Skeletal muscle tissue (tissue), 4 donors: Measurements from ENCODE around the gene EIF5AL1. TPM values are rescaled to one million over a fixed set of nuclear protein-coding genes. Genes with fewer than 3 reads are reported as not detected.
"Not testable (repeated sequence)": the region's sequence is repeated elsewhere in the genome, so short reads cannot be mapped to it uniquely, and the experiment has no call there.

Source experiments
- H3K27ac ChIP-seq: one replicate; pipeline ENCODE4 v1.7.0; 2013; ENCODE audit warnings: mild to moderate bottlenecking, low read depth, low read length, inconsistent platforms
- H3K27me3 ChIP-seq, 3 donors: one replicate each; pipeline ENCODE4 v1.7.0; 2013; ENCODE audit warnings: low read length in 3 of 3; ENCODE audit not compliant: control insufficient read depth in 3 of 3, insufficient read depth in 3 of 3
- H3K36me3 ChIP-seq, 3 donors: one replicate each; pipeline ENCODE4 v1.7.0; 2013; ENCODE audit warnings: low read length in 3 of 3; ENCODE audit not compliant: control insufficient read depth in 3 of 3, insufficient read depth in 3 of 3
- H3K4me1 ChIP-seq, 3 donors: one replicate each; pipeline ENCODE4 v1.7.0; 2013; ENCODE audit warnings: low read length in 3 of 3, mild to moderate bottlenecking in 3 of 3; ENCODE audit not compliant: control insufficient read depth in 3 of 3, insufficient read depth in 3 of 3
- H3K4me3 ChIP-seq, 3 donors: one replicate each; pipeline ENCODE4 v1.7.0; 2013; ENCODE audit warnings: low read length in 3 of 3
- H3K9ac ChIP-seq, 3 donors: one replicate each; pipeline ENCODE4 v1.7.0; 2013; ENCODE audit warnings: low read length in 3 of 3, mild to moderate bottlenecking in 3 of 3, moderate library complexity in 2 of 3, low read depth in 1 of 3
- H3K9me3 ChIP-seq, 3 donors: one replicate each; pipeline ENCODE4 v1.7.0; 2013; ENCODE audit warnings: low read length in 3 of 3; ENCODE audit not compliant: control insufficient read depth in 3 of 3
- total RNA-seq: library from RNA; depleted of rRNA; stranded (reverse); fragments of >200 nt; gene quantifications from one replicate; pipeline ENCODE4 v1.2.3, GENCODE V29; 2014
- donor health status: Osteomylitis.

The EIF5AL1 gene
- total RNA-seq, 1 donor from 2014 or later = under 0.01 TPM

DNA sequence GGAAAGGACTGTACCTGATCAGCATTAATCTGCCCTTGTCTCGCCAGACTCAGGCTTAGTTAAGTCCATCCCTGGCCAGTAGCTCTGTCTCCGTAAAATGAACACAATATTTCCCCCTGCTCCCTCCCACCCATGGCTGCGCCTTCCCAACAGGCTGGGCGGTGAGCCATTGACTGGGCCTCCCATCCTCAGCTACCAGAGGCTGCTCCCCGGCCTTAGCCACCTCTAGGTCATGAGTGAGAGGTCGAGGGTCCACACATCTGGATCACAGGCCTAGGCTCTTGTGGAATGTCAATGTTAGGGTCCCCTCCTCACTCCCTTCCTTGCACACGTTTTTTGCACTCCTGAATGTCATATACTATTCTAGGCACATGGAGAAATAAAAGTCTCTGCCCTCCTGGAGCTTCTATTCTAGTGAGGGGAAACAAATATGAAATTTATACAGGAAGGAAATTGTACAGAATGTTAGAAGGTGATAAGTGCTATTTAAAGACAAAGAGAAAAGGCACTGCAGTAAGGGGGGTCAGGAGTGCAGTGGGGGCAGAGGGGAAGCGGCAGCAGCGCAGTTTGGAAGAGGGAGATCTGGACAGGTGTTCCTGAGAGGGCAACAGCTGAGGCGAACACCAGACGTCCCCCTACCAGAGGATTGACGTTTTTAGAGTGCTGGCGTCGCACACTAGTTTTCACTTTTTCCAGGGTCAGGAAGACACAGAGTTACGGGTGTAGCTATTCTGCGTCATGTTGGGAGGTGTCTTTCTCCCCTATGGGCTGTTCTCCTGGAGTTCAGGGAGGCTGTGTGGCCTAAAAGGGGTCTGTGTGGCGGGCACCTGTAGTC is 17.2 kb upstream of the EIF5AL1 start:
- no peaks in the 10 kb centered on the region for H3K36me3 ChIP-seq
- no peak overlapping the region for H3K9ac ChIP-seq
- no peak overlapping the region for H3K4me3 ChIP-seq
- no peak overlapping the region for H3K27ac ChIP-seq
- peaks cover 0 to 8% (median 3%) of the 10 kb centered on the region in 3 donors for H3K27me3 ChIP-seq
- H3K9me3 ChIP-seq = no peaks in the 10 kb centered on the region
- H3K4me1 ChIP-seq = peaks cover 2 to 17% (median 14%) of the 10 kb centered on the region in 3 donors

DNA sequence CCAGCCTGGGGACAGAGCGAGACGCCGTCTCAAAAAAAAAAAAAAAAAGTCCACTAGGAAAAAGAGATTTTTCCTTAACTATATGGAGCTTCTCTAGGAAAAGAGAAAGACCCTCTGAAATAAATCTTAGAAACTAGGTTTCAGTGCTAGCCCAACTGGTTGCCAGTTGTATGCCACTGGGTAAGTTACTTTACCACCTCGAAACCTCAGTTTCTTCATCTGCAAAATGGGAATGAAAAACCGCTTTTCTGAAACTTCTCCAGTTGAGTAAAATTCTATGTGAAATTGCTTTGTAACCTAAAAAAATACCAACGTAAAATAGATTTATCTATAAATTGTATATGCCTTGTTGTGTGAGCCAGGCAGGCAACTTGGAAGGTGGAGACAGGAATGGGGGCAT is 16.5 kb upstream of the EIF5AL1 start:
- Histone ChIP-seq H3K4me3 (no peak overlapping the region), H3K4me1 (peaks cover 0 to 13% (median 7%) of the 10 kb centered on the region in 3 donors)

DNA sequence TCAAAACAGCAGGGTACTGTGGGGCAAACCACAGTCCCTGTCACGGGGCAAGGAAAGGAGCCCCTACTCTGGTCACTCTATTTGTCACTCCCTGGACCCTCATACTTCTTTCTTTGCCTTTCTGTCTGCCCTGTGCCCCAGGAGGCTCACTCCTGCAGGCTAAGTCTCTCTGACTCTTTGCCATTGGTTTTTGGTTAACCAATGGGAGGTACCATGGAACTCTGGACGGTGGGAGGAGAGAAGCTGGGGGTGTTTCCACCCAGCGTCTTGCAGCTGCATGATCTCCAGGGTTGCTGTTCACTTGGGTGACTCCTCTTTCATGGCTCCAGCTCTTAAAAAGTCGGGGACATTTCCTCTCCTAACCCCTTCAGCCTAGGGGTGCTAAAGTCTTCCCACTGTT is 15.4 kb upstream of the EIF5AL1 start:
- Histone ChIP-seq H3K9ac (no peak overlapping the region), H3K27me3 (peaks cover 0 to 8% (median 3%) of the 10 kb centered on the region in 3 donors), H3K9me3 (no peaks in the 10 kb centered on the region), H3K4me3 (no peak overlapping the region), H3K27ac (no peak overlapping the region), H3K36me3 (no peaks in the 10 kb centered on the region), H3K4me1 (peaks cover 0 to 7% (median 0%) of the 10 kb centered on the region in 3 donors)

More for the DNA sequence above, 16.5 kb upstream of the EIF5AL1 start:
- Histone ChIP-seq H3K9ac (no peak overlapping the region), H3K27ac (no peak overlapping the region), H3K27me3 (peaks cover 0 to 8% (median 3%) of the 10 kb centered on the region in 3 donors), H3K36me3 (no peaks in the 10 kb centered on the region), H3K9me3 (no peaks in the 10 kb centered on the region)

DNA sequence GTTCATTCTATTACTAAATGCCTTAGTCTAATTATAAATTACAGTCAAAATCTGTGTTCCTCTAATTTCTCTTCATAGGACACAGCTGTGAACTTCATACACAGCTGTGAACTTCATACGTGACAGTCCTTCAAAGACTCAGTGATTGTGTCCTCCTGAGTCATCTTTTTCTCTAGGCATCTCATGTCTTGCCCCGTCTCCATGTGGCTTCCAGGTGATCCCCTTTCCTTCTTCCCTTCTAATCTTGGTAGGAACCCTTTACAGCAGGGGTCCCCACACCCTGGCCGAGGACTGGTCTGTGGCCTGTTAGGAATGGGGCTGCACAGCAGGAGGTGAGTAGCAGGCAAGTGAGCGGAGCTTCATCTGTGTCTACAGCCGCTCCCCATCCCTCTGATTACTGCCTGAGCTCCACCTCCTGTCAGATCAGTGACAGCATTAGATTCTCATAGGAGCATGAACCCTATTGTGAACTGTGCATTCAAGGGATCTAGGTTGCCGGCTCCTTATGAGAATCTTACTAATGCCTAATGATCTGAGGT is 14.0 kb upstream of the EIF5AL1 start:
- Histone ChIP-seq H3K27ac (no peak overlapping the region), H3K36me3 (no peaks in the 10 kb centered on the region), H3K4me1 (no peaks in the 10 kb centered on the region), H3K9ac (no peak overlapping the region), H3K4me3 (no peak overlapping the region), H3K27me3 (peaks cover 0 to 8% (median 3%) of the 10 kb centered on the region in 3 donors), H3K9me3 (no peaks in the 10 kb centered on the region)

DNA sequence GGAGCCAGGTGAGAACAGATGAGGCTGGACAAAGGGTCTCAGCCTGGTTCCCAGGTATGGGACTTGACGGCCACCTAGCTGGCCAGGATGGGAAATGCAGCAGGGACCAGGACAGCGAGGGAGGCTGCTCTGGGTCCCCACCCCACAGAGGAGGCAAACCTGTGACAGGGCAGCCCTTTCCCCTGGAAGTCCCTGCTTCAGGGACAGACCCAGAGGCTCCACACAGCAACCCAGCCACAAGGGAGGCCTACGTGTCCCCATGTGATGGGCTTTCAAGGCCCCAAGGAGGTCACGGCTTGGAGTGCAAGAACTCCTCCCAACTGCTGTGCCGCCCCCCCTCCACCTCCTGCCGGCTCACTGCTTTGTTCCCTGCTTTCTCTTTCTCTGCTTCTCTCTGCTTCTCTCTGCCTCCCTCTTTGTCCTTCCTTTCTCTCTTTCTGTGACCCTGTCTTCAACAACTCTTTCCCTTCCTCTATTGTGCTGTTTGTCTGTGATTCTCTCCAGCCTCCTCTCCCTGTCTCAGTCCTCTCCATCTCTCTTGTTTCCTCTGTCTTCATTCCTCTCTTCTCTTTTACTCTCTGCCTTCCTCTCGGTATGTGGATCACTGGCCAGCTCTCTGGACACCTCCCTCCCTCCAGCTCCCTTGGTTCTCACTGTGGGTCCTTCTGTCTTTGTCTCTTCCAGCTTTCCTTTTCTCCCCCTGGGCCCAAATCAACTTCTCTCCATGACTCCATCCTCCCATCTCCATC is 9.6 kb upstream of the EIF5AL1 start:
- H3K9ac ChIP-seq = no peak overlapping the region
- H3K27me3 ChIP-seq = peaks cover 0 to 3% (median 0%) of the 10 kb centered on the region in 3 donors
- no peak overlapping the region for H3K27ac ChIP-seq
- no peak overlapping the region for H3K4me3 ChIP-seq
- no peaks in the 10 kb centered on the region for H3K36me3 ChIP-seq
- H3K4me1 ChIP-seq = no peaks in the 10 kb centered on the region
- H3K9me3 ChIP-seq = no peaks in the 10 kb centered on the region

DNA sequence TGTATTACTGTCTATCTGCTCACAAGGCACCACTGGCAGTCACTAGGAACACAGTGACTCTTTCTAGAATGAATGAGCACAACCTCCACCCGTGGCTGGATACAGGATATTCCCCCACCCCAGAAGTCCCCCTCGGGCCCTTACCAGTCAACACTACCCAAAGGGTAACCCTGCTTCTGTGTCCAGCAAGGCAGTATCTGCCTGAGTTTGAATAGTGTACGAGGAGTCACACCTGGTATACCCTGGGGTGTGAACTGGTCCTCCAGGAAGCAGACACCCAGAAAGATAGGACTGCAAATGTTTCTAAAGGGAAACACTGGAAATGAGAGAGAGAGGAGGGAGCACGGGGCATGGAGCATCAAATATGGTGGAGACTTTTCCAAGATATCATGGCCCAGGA is 8.5 kb upstream of the EIF5AL1 start:
- not testable (repeated sequence) for H3K36me3 ChIP-seq, H3K27ac ChIP-seq, H3K9me3 ChIP-seq, H3K4me1 ChIP-seq, H3K27me3 ChIP-seq, H3K9ac ChIP-seq, H3K4me3 ChIP-seq

DNA sequence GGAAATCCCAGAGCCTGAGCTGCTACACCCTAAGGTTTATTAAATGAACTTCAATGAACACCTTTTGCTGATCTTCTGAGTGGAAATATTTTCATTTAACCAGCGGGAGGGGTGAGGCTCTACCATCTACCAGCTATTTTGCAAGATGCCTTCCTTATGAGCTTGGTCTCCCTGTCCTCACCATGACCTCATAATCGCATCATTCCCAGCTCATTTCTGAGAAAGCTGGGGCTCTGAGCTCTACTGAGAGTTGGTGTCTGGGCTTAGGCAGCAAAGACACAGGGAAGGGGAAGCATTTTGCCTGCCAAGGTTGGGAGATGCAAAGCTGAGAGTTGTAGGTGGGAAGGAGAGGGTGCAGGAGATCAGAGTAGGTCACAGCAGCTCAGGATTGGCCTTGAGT is 7.8 kb upstream of the EIF5AL1 start:
- not testable (repeated sequence) for H3K27ac ChIP-seq, H3K4me3 ChIP-seq, H3K27me3 ChIP-seq, H3K36me3 ChIP-seq, H3K9me3 ChIP-seq, H3K9ac ChIP-seq, H3K4me1 ChIP-seq

DNA sequence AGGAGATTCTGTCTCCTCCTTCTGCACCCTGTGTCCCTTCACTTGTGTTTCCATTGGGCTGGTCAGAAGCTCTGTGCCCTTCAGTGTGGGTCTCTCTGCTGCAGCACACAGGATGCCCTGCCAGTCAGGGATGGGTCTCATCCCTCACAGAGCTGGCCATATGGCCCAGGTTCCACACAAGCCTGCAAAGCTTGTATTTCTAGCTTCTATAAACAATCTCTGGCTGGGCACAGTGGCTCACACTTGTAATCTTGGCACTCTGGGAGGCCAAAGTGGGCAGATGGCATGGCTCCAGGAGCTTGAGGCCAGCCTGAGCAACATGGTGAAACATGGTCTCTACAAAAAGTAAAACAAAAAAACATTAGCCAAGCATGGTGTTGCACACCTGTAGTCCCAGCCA is 7.0 kb upstream of the EIF5AL1 start:
- H3K36me3 ChIP-seq, H3K4me1 ChIP-seq, H3K9ac ChIP-seq, H3K27me3 ChIP-seq, H3K27ac ChIP-seq, H3K9me3 ChIP-seq, H3K4me3 ChIP-seq: not testable (repeated sequence)

DNA sequence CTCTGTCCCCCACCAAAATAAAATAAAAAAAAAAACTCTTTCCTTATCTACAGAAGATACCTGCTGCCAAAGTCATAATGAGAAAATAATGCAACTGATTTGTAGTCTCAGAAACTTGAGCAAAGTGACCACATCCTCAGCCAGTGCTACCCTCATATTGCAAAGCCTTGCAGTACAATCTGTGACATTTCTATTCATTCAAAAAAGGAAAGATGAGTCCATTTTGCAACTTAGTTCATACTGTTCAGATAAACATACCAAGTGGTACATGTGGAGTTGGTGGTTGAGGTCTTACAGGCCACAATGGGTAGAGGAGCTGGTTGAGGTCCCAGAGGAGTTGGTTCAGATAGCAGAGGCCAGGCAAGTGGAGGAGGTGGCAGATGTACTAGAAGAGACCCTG is 6.5 kb upstream of the EIF5AL1 start:
- no peaks in the 10 kb centered on the region for H3K27me3 ChIP-seq
- H3K27ac ChIP-seq = no peak overlapping the region
- no peaks in the 10 kb centered on the region for H3K9me3 ChIP-seq
- no peak overlapping the region for H3K9ac ChIP-seq
- no peaks in the 10 kb centered on the region for H3K4me1 ChIP-seq
- no peaks in the 10 kb centered on the region for H3K36me3 ChIP-seq
- no peak overlapping the region for H3K4me3 ChIP-seq
